KMS-11 (cell line): Measurements from ENCODE around the gene COPE.

Experiments used
- H2AFZ ChIP-seq: fragments of 200-600 bp; sonication (generic); 2 replicates; pipeline ENCODE4 v1.6.1; 2016; ENCODE audit warnings: antibody characterized with exemption, mixed run types, low read depth
- H3K27ac ChIP-seq: fragments of 200-600 bp; sonication (generic); 2 replicates; pipeline ENCODE4 v1.6.1; 2016; ENCODE audit warnings: mild to moderate bottlenecking, mixed run types
- H3K27me3 ChIP-seq: fragments of 200-600 bp; sonication (generic); 2 replicates; pipeline ENCODE4 v1.6.1; 2017; ENCODE audit warnings: mild to moderate bottlenecking, low read depth, mixed run types, moderate library complexity; ENCODE audit not compliant: insufficient read depth
- H3K36me3 ChIP-seq: fragments of 200-600 bp; sonication (generic); 2 replicates; pipeline ENCODE4 v1.6.1; 2017; ENCODE audit warnings: mild to moderate bottlenecking, mixed run types; ENCODE audit not compliant: insufficient read depth
- H3K4me1 ChIP-seq: fragments of 200-600 bp; sonication (generic); 2 replicates; pipeline ENCODE4 v1.6.1; 2016; ENCODE audit warnings: mild to moderate bottlenecking, low read depth, mixed run types; ENCODE audit not compliant: poor library complexity, severe bottlenecking
- H3K4me2 ChIP-seq: fragments of 200-600 bp; sonication (generic); 2 replicates; pipeline ENCODE4 v1.7.0; 2016; ENCODE audit warnings: mild to moderate bottlenecking, mixed run types
- H3K4me3 ChIP-seq: fragments of 200-600 bp; sonication (generic); IDR thresholded peaks from 2 replicates; pipeline ENCODE4 v1.6.1; 2017; ENCODE audit warnings: low read depth, low read length, mixed read lengths; ENCODE audit not compliant: insufficient read depth
- H3K79me2 ChIP-seq: fragments of 200-600 bp; sonication (generic); 2 replicates; pipeline ENCODE4 v1.6.1; 2016; ENCODE audit warnings: low read depth, mixed run types; ENCODE audit not compliant: insufficient read depth
- H3K9ac ChIP-seq: fragments of 200-600 bp; sonication (generic); 2 replicates; pipeline ENCODE4 v1.6.1; 2016; ENCODE audit warnings: mild to moderate bottlenecking, mixed run types
- H4K20me1 ChIP-seq: fragments of 200-600 bp; sonication (generic); 2 replicates; pipeline ENCODE4 v1.6.1; 2016; ENCODE audit warnings: mild to moderate bottlenecking, mixed run types; ENCODE audit not compliant: insufficient read depth
- CTCF ChIP-seq: fragments of 200-600 bp; sonication (generic); conservative IDR thresholded peaks from 2 replicates; pipeline ENCODE4 v1.6.1; 2017; ENCODE audit warnings: low read depth, mild to moderate bottlenecking, antibody characterized with exemption, low read length, moderate library complexity, mixed read lengths

Gene COPE

GRCh38 chr19:18939163-18939562 is 20.0 kb upstream of the COPE start:
- H4K20me1 ChIP-seq: no peaks in the 10 kb centered on the region
- no peak overlapping the region for H2AFZ ChIP-seq
- H3K79me2 ChIP-seq: no peaks in the 10 kb centered on the region
- H3K36me3 ChIP-seq: no peaks in the 10 kb centered on the region
- H3K9ac ChIP-seq: no peak overlapping the region
- H3K4me2 ChIP-seq: no peak overlapping the region
- H3K4me3 ChIP-seq: no peak overlapping the region
- no peak overlapping the region for H3K27ac ChIP-seq
- peaks cover 7% of the 10 kb centered on the region for H3K4me1 ChIP-seq
- H3K27me3 ChIP-seq: no peaks in the 10 kb centered on the region
- no peak for TF ChIP-seq CTCF

GRCh38 chr19:18933297-18933696 is 14.1 kb upstream of the COPE start:
- no peak overlapping the region for H2AFZ ChIP-seq
- no peaks in the 10 kb centered on the region for H3K79me2 ChIP-seq
- no peak overlapping the region for H3K9ac ChIP-seq
- H3K4me1 ChIP-seq: no peaks in the 10 kb centered on the region
- H3K27me3 ChIP-seq: no peaks in the 10 kb centered on the region
- no peaks in the 10 kb centered on the region for H4K20me1 ChIP-seq
- no peaks in the 10 kb centered on the region for H3K36me3 ChIP-seq
- TF ChIP-seq CTCF: no peak
- H3K27ac ChIP-seq: no peak overlapping the region
- H3K4me2 ChIP-seq: no peak overlapping the region
- H3K4me3 ChIP-seq: no peak overlapping the region

GRCh38 chr19:18932216-18932841 is 13.1 kb upstream of the COPE start:
- H3K4me2 ChIP-seq: no peak overlapping the region
- no peak overlapping the region for H3K27ac ChIP-seq
- TF ChIP-seq CTCF: no peak
- H3K4me3 ChIP-seq: no peak overlapping the region
- H2AFZ ChIP-seq: no peak overlapping the region
- H3K79me2 ChIP-seq: no peaks in the 10 kb centered on the region
- no peaks in the 10 kb centered on the region for H3K27me3 ChIP-seq
- no peaks in the 10 kb centered on the region for H4K20me1 ChIP-seq
- no peak overlapping the region for H3K9ac ChIP-seq
- no peaks in the 10 kb centered on the region for H3K4me1 ChIP-seq
- H3K36me3 ChIP-seq: no peaks in the 10 kb centered on the region

GRCh38 chr19:18931316-18932162 is 12.4 kb upstream of the COPE start:
- Histone ChIP-seq H4K20me1 (no peaks in the 10 kb centered on the region), H3K4me1 (no peaks in the 10 kb centered on the region), H3K9ac (no peak overlapping the region), H3K36me3 (no peaks in the 10 kb centered on the region), H2AFZ (no peak overlapping the region), H3K4me2 (no peak overlapping the region), H3K79me2 (no peaks in the 10 kb centered on the region), H3K4me3 (no peak overlapping the region), H3K27me3 (no peaks in the 10 kb centered on the region), H3K27ac (no peak overlapping the region)
- no peak for TF ChIP-seq CTCF
